Measurements from ENCODE around the gene SEZ6L2. TPM values are rescaled to one million over a fixed set of nuclear protein-coding genes. Genes with fewer than 3 reads are reported as not detected.

SEZ6L2 gene
- total RNA-seq, 1 experiment from 2014 or later = 70.7 TPM

- in situ Hi-C loops (cut with HindIII; ENCODE audit: low pct_unique_long_range_greater_than_20kb, low sequenced_read_pairs) = no loop called here
- Histone ChIP-seq H3K9me3 (ENCODE audit: control insufficient read depth, insufficient read depth, low read depth, low read length) (no peaks in the 10 kb centered on the region), H3K27me3 (ENCODE audit: control insufficient read depth, insufficient read depth, low read length) (no peaks in the 10 kb centered on the region), H3K4me1 (ENCODE audit: control insufficient read depth, insufficient read depth, low read length) (no peaks in the 10 kb centered on the region), H3K4me3 (ENCODE audit: low read depth in 2 of 2, low read length in 2 of 2) (no peak overlapping the region), H3K36me3 (ENCODE audit: control insufficient read depth, insufficient read depth, low read length) (peaks cover 11% of the 10 kb centered on the region; the same call in 1 of the 2 replicates), H3K27ac (ENCODE audit: low read length) (no peak overlapping the region)
- DNase-seq (ENCODE audit: low read depth, low spot score) (no peak), ATAC-seq (peak; percentile 22; the same call in 1 of the 2 replicates)
- no peak for TF ChIP-seq TCF7L2 (IDR thresholded peaks at IDR 0.05; ENCODE audit: low read depth, low read length)
- no peak for TF ChIP-seq SIN3A (IDR thresholded peaks at IDR 0.05; ENCODE audit: borderline replicate concordance, insufficient read depth, low read depth, low read length)
- no peak for TF ChIP-seq POLR2AphosphoS5 (IDR thresholded peaks at IDR 0.05; ENCODE audit: low read depth, low read length)
- POLR2A ChIA-PET = interaction anchor here (1.0 kb wide), 1 partner anchor 56 kb away, joined by 5 read pairs; no protein-coding TSS in a partner anchor
- no TSS peak for BruUV-seq (replicated peaks)
- intact Hi-C loops (cut with micrococcal nuclease; ENCODE audit: unreplicated experiment) = loop anchor here (10.0 kb wide), 1 partner anchor 108 kb away; the partner anchor contains the start of gene C16orf92
- CTCF ChIA-PET = interaction anchor here (0.6 to 1.5 kb wide), 3 partner anchors 13 to 45 kb away, joined by 4 to 9 read pairs (median 5); partner anchors contain the start of gene TMEM219
These were observed 17.6 kb upstream of the SEZ6L2 start for GRCh38 chr16:29916979-29917378.

- POLR2A ChIA-PET = no interaction called here
- Histone ChIP-seq H3K36me3 (ENCODE audit: control insufficient read depth, insufficient read depth, low read length) (peaks cover 11% of the 10 kb centered on the region; the same call in 1 of the 2 replicates), H3K4me3 (ENCODE audit: low read depth in 2 of 2, low read length in 2 of 2) (no peak overlapping the region), H3K9me3 (ENCODE audit: control insufficient read depth, insufficient read depth, low read depth, low read length) (no peaks in the 10 kb centered on the region), H3K27ac (ENCODE audit: low read length) (no peak overlapping the region), H3K4me1 (ENCODE audit: control insufficient read depth, insufficient read depth, low read length) (no peaks in the 10 kb centered on the region), H3K27me3 (ENCODE audit: control insufficient read depth, insufficient read depth, low read length) (no peaks in the 10 kb centered on the region)
- in situ Hi-C loops (cut with HindIII; ENCODE audit: low pct_unique_long_range_greater_than_20kb, low sequenced_read_pairs) (no loop called here), intact Hi-C loops (cut with micrococcal nuclease; ENCODE audit: unreplicated experiment) (loop anchor here (10.0 kb wide), 1 partner anchor 109 kb away; the partner anchor contains the start of gene C16orf92)
- BruUV-seq (replicated peaks) = TSS peak; percentile 48
- ATAC-seq (no peak), DNase-seq (ENCODE audit: low read depth, low spot score) (no peak)
- CTCF ChIA-PET = interaction anchor here (0.6 kb wide), 1 partner anchor 13 kb away, joined by 4 read pairs; no protein-coding TSS in a partner anchor
- TF ChIP-seq SIN3A (IDR thresholded peaks at IDR 0.05; ENCODE audit: borderline replicate concordance, insufficient read depth, low read depth, low read length) (no peak), CTCF (IDR thresholded peaks at IDR 0.05) (no peak), TCF7L2 (IDR thresholded peaks at IDR 0.05; ENCODE audit: low read depth, low read length) (no peak), REST (IDR thresholded peaks at IDR 0.05; ENCODE audit: insufficient read depth in 1 of 2, low read depth in 2 of 2, low read length in 1 of 2) (no peak), POLR2AphosphoS5 (IDR thresholded peaks at IDR 0.05; ENCODE audit: low read depth, low read length) (no peak)
These were observed 16.4 kb upstream of the SEZ6L2 start for GRCh38 chr16:29915590-29916247.
